Breast epithelium (tissue), 3 donors: ENCODE data around the gene AGAP3.

Source experiments
- POLR2AphosphoS5 ChIP-seq, 3 donors: sonication (generic); formaldehyde crosslinking; IDR thresholded peaks; one replicate each; pipeline ENCODE4 v1.6.1; 2017; ENCODE audit warnings: antibody characterized with exemption in 3 of 3
- TF ChIP-seq, protein P1 (sequence below), 3 donors: fragments of 450-650 bp; IDR thresholded peaks; one replicate each; pipeline ENCODE4 v1.5.1; 2016 to 2017; ENCODE audit warnings: antibody characterized with exemption in 3 of 3, mild to moderate bottlenecking in 3 of 3, moderate library complexity in 3 of 3

DNA sequence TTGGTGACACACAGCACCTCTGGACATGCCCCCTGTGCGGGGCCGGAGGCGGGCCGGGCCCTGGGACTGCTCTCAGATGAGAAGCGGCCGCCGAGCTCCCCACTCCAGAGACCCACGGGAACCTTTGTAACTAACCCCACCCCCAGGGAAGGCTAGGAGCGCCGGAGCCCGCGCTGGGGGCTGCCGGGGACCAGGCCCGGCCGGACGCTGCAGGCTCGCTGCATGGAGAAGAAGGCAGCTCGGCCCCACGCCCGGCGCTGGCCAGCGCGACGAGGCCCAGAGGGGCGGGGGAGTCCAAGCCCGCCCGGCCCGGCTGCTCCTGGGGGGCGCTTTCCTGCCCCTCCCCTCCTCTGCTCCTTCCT is 36.5 kb downstream of the AGAP3 start:
- TF ChIP-seq, protein P1, sequence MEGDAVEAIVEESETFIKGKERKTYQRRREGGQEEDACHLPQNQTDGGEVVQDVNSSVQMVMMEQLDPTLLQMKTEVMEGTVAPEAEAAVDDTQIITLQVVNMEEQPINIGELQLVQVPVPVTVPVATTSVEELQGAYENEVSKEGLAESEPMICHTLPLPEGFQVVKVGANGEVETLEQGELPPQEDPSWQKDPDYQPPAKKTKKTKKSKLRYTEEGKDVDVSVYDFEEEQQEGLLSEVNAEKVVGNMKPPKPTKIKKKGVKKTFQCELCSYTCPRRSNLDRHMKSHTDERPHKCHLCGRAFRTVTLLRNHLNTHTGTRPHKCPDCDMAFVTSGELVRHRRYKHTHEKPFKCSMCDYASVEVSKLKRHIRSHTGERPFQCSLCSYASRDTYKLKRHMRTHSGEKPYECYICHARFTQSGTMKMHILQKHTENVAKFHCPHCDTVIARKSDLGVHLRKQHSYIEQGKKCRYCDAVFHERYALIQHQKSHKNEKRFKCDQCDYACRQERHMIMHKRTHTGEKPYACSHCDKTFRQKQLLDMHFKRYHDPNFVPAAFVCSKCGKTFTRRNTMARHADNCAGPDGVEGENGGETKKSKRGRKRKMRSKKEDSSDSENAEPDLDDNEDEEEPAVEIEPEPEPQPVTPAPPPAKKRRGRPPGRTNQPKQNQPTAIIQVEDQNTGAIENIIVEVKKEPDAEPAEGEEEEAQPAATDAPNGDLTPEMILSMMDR (IDR thresholded peaks at IDR 0.05), result no peak
- no peak for TF ChIP-seq POLR2AphosphoS5 (IDR thresholded peaks at IDR 0.05)
